ENCODE measurements around the gene PLIN3.
"Not testable (repeated sequence)": the region's sequence is repeated elsewhere in the genome, so short reads cannot be mapped to it uniquely, and the experiment has no call there.

PLIN3 gene

GRCh38 chr19:4889034-4889815 is 21.8 kb upstream of the PLIN3 start:
- no peak for DNase-seq

GRCh38 chr19:4887803-4888202 is 20.3 kb upstream of the PLIN3 start:
- not testable (repeated sequence) for DNase-seq

- not testable (repeated sequence) for DNase-seq
These were observed 17.5 kb upstream of the PLIN3 start for GRCh38 chr19:4884993-4885392.

GRCh38 chr19:4882874-4883273 is 15.4 kb upstream of the PLIN3 start:
- not testable (repeated sequence) for DNase-seq

- no peak for DNase-seq
These were observed 11.6 kb upstream of the PLIN3 start for GRCh38 chr19:4879041-4879440.

- no peak for DNase-seq
These were observed 11.1 kb upstream of the PLIN3 start for GRCh38 chr19:4878491-4878968.

- no peak for DNase-seq
These were observed 10.5 kb upstream of the PLIN3 start for GRCh38 chr19:4877753-4878490.

- DNase-seq, result no peak
These were observed 6.5 kb upstream of the PLIN3 start for GRCh38 chr19:4873930-4874329.

- DNase-seq, result no peak
These were observed 4.2 kb upstream of the PLIN3 start for GRCh38 chr19:4871711-4872110.

- DNase-seq, result no peak
These were observed 2.7 kb upstream of the PLIN3 start for GRCh38 chr19:4870025-4870700.

GRCh38 chr19:4868286-4868834 is 893 bp upstream of the PLIN3 start:
- no peak for DNase-seq

- peak; percentile 31 for DNase-seq
These were observed 657 bp downstream of the PLIN3 start for GRCh38 chr19:4866595-4867424.

GRCh38 chr19:4861147-4861546 is 6.3 kb downstream of the PLIN3 start:
- DNase-seq, result no peak

GRCh38 chr19:4859697-4860096 is 7.8 kb downstream of the PLIN3 start:
- no peak for DNase-seq

GRCh38 chr19:4856468-4856867 is 11.0 kb downstream of the PLIN3 start:
- not testable (repeated sequence) for DNase-seq

- not testable (repeated sequence) for DNase-seq
These were observed 14.0 kb downstream of the PLIN3 start for GRCh38 chr19:4853506-4853905.

GRCh38 chr19:4852484-4852883 is 15.0 kb downstream of the PLIN3 start:
- no peak for DNase-seq

GRCh38 chr19:4851551-4852290 is 15.7 kb downstream of the PLIN3 start:
- DNase-seq, result peak; percentile 54

GRCh38 chr19:4849019-4849418 is 18.4 kb downstream of the PLIN3 start:
- no peak for DNase-seq

GRCh38 chr19:4847190-4847973 is 20.1 kb downstream of the PLIN3 start:
- no peak for DNase-seq

- not testable (repeated sequence) for DNase-seq
These were observed 21.5 kb downstream of the PLIN3 start for GRCh38 chr19:4845975-4846374.

Measured in activated effector memory CD4-positive, alpha-beta T cell treated with Interleukin-2 at 50 U/mL for 16 hours (primary cell).